Muscle layer of duodenum (tissue), 2 donors: Measurements from ENCODE around the gene SLC22A23.

ENCODE experiments used
- H3K27ac ChIP-seq: one replicate; pipeline ENCODE4 v1.7.0; 2013; ENCODE audit warnings: mild to moderate bottlenecking, low read length
- H3K27me3 ChIP-seq: one replicate; pipeline ENCODE4 v1.7.0; 2013; ENCODE audit warnings: low read depth, mild to moderate bottlenecking, control low read depth, low read length
- H3K36me3 ChIP-seq, 2 donors: one replicate each; pipeline ENCODE4 v1.7.0; 2013; ENCODE audit warnings: low read length in 2 of 2, control low read depth in 1 of 2, mild to moderate bottlenecking in 1 of 2; ENCODE audit not compliant: insufficient read depth in 2 of 2, control insufficient read depth in 1 of 2
- H3K4me1 ChIP-seq, 2 donors: one replicate each; pipeline ENCODE4 v1.7.0; 2013; ENCODE audit warnings: low read length in 2 of 2, mild to moderate bottlenecking in 2 of 2, control low read depth in 1 of 2, moderate library complexity in 1 of 2; ENCODE audit not compliant: insufficient read depth in 2 of 2, control insufficient read depth in 1 of 2
- H3K4me3 ChIP-seq, 2 donors: one replicate each; pipeline ENCODE4 v1.7.0; 2013; ENCODE audit warnings: low read length in 2 of 2, low read depth in 1 of 2, mild to moderate bottlenecking in 1 of 2
- H3K9me3 ChIP-seq, 2 donors: one replicate each; pipeline ENCODE4 v1.7.0; 2013; ENCODE audit warnings: low read length in 2 of 2, control low read depth in 1 of 2, mild to moderate bottlenecking in 1 of 2; ENCODE audit not compliant: control insufficient read depth in 1 of 2
- donor health status: healthy.

SLC22A23 gene

DNA sequence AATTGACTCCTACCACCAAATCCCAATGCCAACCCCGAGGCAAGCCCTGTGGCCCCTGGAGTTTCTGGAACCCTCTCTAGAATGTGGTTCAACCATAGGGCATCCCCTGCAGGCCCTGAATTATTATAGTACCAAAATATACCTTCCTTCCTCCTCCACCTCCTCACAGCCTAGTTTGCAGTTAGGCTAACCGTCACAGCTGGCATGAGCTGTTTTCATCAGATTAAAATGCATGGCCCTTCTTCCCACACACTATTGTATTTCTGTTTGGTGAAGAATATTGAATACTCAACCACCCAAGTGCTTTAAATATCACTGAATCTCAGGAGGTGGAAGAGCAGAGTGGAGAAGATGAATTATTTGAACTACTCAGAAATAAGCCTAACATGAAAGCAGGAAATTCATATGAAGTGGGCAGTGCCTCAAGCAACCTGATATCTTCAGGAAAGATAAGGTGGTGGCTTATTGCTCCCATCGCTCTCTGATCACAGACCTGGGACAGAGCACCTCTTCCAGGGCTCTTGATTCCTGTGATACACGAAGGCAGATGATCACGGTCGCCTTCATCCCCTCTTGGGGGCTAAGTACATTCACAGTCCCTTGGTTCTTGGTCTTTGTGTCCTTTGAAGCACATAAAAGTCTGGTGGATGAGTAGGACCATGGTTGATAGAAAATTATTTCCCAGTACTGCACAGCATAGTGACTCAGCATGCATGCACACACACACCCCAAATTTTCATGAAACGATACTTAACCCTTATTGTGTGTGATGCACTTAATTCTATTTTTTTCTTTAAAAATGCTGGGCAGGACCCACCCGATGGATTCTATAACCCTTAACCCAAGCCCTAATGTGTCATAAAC is 107.2 kb downstream of the SLC22A23 start:
- Histone ChIP-seq H3K4me1 (peaks cover 10 to 11% of the 10 kb centered on the region in 2 donors), H3K9me3 (no peaks in the 10 kb centered on the region), H3K4me3 (no peak overlapping the region), H3K27ac (no peak overlapping the region), H3K36me3 (no peaks in the 10 kb centered on the region), H3K27me3 (no peaks in the 10 kb centered on the region)

DNA sequence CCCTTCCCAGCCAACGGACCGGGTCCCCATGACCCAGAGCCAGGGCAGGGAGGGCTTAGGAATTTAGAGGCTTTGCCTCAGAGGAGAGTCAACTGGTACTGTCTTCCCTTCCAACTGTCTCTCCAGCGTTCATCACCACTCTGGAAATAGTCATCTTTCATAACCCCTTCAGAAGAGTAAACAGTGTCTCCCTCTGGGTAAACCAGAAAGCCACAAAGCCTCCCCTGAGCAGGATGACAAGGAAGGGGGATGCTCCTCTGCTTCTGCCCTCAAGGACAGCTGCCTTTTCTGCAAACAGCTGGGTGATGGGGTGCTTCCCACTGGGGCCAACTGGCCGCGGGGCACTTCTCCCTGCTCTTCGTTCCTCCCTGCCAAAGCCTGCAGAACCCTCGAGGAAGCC is 108.0 kb downstream of the SLC22A23 start:
- Histone ChIP-seq H3K27me3 (no peaks in the 10 kb centered on the region), H3K4me3 (no peak overlapping the region), H3K27ac (no peak overlapping the region), H3K9me3 (no peaks in the 10 kb centered on the region), H3K4me1 (peaks cover 10 to 12% of the 10 kb centered on the region in 2 donors), H3K36me3 (no peaks in the 10 kb centered on the region)

GRCh38 chr6:3347826-3348225 is 109.0 kb downstream of the SLC22A23 start:
- H3K27me3 ChIP-seq = no peaks in the 10 kb centered on the region
- H3K9me3 ChIP-seq = no peaks in the 10 kb centered on the region
- H3K27ac ChIP-seq = no peak overlapping the region
- H3K36me3 ChIP-seq = no peaks in the 10 kb centered on the region
- peaks cover 10 to 12% of the 10 kb centered on the region in 2 donors for H3K4me1 ChIP-seq
- H3K4me3 ChIP-seq = no peak overlapping the region

- H3K27me3 ChIP-seq = no peaks in the 10 kb centered on the region
- no peak overlapping the region for H3K27ac ChIP-seq
- peaks cover 10 to 16% of the 10 kb centered on the region in 2 donors for H3K4me1 ChIP-seq
- H3K36me3 ChIP-seq = no peaks in the 10 kb centered on the region
- H3K9me3 ChIP-seq = no peaks in the 10 kb centered on the region
- H3K4me3 ChIP-seq = no peak overlapping the region
These were observed 109.6 kb downstream of the SLC22A23 start for GRCh38 chr6:3347247-3347646.

DNA sequence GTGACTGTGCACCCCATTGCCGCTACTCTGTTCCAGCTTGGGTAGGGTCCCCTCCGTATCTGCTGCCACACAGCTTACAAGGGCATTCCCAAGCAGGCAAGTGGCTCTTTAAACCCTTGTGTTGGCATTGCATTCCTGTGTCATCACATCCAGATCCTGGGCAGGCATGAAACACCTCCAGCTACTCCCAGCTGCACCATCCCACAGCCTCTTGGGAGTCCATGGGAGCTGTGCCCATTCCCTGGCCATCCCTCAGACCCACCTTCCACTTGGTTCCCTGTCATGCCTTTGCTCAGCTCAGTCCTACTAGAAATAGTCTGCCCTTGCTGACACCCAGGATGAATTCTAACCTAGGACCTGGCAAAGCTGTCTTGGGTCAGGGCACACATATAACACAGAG is 110.4 kb downstream of the SLC22A23 start:
- Histone ChIP-seq H3K27ac (no peak overlapping the region), H3K27me3 (no peaks in the 10 kb centered on the region), H3K36me3 (no peaks in the 10 kb centered on the region), H3K9me3 (no peaks in the 10 kb centered on the region), H3K4me1 (peaks cover 10 to 23% of the 10 kb centered on the region in 2 donors), H3K4me3 (no peak overlapping the region)

- Histone ChIP-seq H3K4me1 (peaks cover 7 to 23% of the 10 kb centered on the region in 2 donors), H3K27ac (no peak overlapping the region), H3K4me3 (no peak overlapping the region), H3K9me3 (no peaks in the 10 kb centered on the region), H3K36me3 (peaks cover 0 to 6% of the 10 kb centered on the region in 2 donors), H3K27me3 (no peaks in the 10 kb centered on the region)
These were observed 111.0 kb downstream of the SLC22A23 start for GRCh38 chr6:3345836-3346235.

GRCh38 chr6:3343089-3343883 is 113.6 kb downstream of the SLC22A23 start:
- Histone ChIP-seq H3K9me3 (no peaks in the 10 kb centered on the region), H3K4me3 (no peak overlapping the region), H3K27ac (no peak overlapping the region), H3K36me3 (peaks cover 0 to 8% of the 10 kb centered on the region in 2 donors), H3K27me3 (no peaks in the 10 kb centered on the region), H3K4me1 (peaks cover 0 to 36% of the 10 kb centered on the region in 2 donors)

DNA sequence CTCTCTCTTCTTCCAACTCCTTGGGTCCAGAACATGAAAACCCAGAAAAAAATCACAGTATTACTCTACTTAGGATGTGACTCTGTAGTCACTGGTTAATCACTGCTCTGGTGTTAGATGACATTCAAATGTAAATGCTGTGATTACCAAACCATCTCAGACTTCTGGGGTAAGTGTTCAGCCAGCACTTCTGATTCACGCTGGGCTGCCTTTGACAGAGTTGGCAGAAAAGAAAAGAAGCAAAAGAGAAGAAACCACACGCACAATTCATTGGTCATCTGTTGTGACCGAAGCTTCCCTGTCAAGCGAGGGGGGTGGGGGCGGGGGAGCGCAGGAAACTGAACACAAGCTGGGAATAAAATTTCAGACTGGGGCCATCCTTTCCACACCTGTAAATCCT is 115.4 kb downstream of the SLC22A23 start:
- H3K4me3 ChIP-seq = no peak overlapping the region
- peaks cover 0 to 45% of the 10 kb centered on the region in 2 donors for H3K4me1 ChIP-seq
- no peaks in the 10 kb centered on the region for H3K9me3 ChIP-seq
- H3K36me3 ChIP-seq = peaks cover 0 to 8% of the 10 kb centered on the region in 2 donors
- H3K27me3 ChIP-seq = no peaks in the 10 kb centered on the region
- peak overlapping the region; percentile 64 for H3K27ac ChIP-seq

GRCh38 chr6:3340894-3341293 is 116.0 kb downstream of the SLC22A23 start:
- Histone ChIP-seq H3K9me3 (no peaks in the 10 kb centered on the region), H3K27me3 (no peaks in the 10 kb centered on the region), H3K27ac (peak overlapping the region; percentile 64), H3K4me3 (no peak overlapping the region), H3K4me1 (peaks cover 0 to 40% of the 10 kb centered on the region in 2 donors), H3K36me3 (peaks cover 0 to 8% of the 10 kb centered on the region in 2 donors)

- Histone ChIP-seq H3K4me3 (no peak overlapping the region), H3K27ac (peak overlapping the region; percentile 5), H3K27me3 (no peaks in the 10 kb centered on the region), H3K9me3 (no peaks in the 10 kb centered on the region), H3K4me1 (peaks cover 0 to 36% of the 10 kb centered on the region in 2 donors), H3K36me3 (peaks cover 0 to 8% of the 10 kb centered on the region in 2 donors)
These were observed 116.5 kb downstream of the SLC22A23 start for GRCh38 chr6:3340358-3340802.

GRCh38 chr6:3339811-3340210 is 117.0 kb downstream of the SLC22A23 start:
- H3K36me3 ChIP-seq = peaks cover 0 to 8% of the 10 kb centered on the region in 2 donors
- H3K4me3 ChIP-seq = no peak overlapping the region
- H3K27ac ChIP-seq = peak overlapping the region; percentile 5
- no peaks in the 10 kb centered on the region for H3K9me3 ChIP-seq
- H3K4me1 ChIP-seq = peaks cover 0 to 39% of the 10 kb centered on the region in 2 donors
- H3K27me3 ChIP-seq = no peaks in the 10 kb centered on the region
